Central memory CD8-positive, alpha-beta T cell (primary cell): Measurements from ENCODE around the gene EFNA1.

Experiments used
- ATAC-seq: fragments of 150-1000 bp; cut with Tn5 transposase; replicated peaks from 2 replicates; pipeline ENCODE4 v1.10.0; 2022; ENCODE audit warnings: mild to moderate bottlenecking, moderate FRiP score, moderate number of reproducible peaks; ENCODE audit not compliant: poor library complexity, severe bottlenecking; ENCODE audit errors: extremely low read depth
- DNase-seq, 2 donors: peaks; one replicate each; pipeline ENCODE4 v3.0.0; 2021; ENCODE audit warnings: low spot score in 2 of 2
- H3K27ac Mint-ChIP-seq: one replicate; pipeline ENCODE4 v1.8.0; 2022; ENCODE audit warnings: low read depth, mild to moderate bottlenecking, moderate library complexity, mixed read lengths
- H3K27me3 Mint-ChIP-seq: one replicate; pipeline ENCODE4 v1.8.0; 2022; ENCODE audit warnings: mixed read lengths
- H3K36me3 Mint-ChIP-seq: one replicate; pipeline ENCODE4 v1.8.0; 2022; ENCODE audit warnings: mild to moderate bottlenecking, moderate library complexity, mixed read lengths; ENCODE audit not compliant: insufficient read depth
- H3K4me1 Mint-ChIP-seq: one replicate; pipeline ENCODE4 v1.8.0; 2022; ENCODE audit warnings: mixed read lengths
- H3K4me3 Mint-ChIP-seq: one replicate; pipeline ENCODE4 v1.8.0; 2022; ENCODE audit warnings: mild to moderate bottlenecking, moderate library complexity, mixed read lengths
- H3K9me3 Mint-ChIP-seq: one replicate; pipeline ENCODE4 v1.8.0; 2022; ENCODE audit warnings: mixed read lengths

The EFNA1 gene

DNA sequence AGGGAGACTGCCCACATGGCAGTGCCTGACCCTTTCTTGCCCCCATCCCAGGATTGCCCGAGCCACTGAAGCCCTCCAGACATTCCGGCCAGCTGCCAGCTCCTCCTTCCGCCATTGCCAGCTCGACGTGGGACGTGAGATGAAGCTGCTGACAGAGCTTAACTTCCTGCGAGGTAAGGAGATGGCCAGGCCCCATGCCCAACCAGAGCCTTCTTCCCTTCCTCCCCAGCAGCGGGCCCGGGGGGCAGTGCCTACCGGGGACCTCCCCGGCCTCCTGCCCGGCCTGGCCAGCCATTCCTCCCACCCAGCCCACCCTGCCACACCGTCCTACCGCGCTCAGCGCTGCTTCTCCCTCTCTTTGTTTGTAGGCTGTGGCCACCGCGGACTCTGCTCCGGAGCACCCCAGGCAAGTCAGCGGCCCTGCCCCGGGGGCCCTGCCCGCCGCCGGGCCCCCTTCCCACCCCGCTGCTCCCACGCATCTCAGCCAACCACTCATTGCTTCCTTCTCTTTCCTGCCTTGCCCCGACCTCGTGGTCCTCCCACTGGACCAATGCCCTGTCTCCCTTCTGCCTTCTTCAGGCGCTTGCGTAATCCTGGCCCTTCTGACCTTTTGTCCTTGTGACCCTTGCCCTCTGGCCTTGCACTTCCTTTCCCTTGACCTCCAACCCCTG lies 50.9 kb downstream of the EFNA1 start:
- no peak overlapping the region for H3K4me3 Mint-ChIP-seq
- no peak overlapping the region for H3K27ac Mint-ChIP-seq
- peaks cover 27% of the 10 kb centered on the region for H3K4me1 Mint-ChIP-seq
- peaks cover 21% of the 10 kb centered on the region for H3K36me3 Mint-ChIP-seq
- DNase-seq (no peak), ATAC-seq (no peak)
- no peaks in the 10 kb centered on the region for H3K9me3 Mint-ChIP-seq
- H3K27me3 Mint-ChIP-seq: no peaks in the 10 kb centered on the region

DNA sequence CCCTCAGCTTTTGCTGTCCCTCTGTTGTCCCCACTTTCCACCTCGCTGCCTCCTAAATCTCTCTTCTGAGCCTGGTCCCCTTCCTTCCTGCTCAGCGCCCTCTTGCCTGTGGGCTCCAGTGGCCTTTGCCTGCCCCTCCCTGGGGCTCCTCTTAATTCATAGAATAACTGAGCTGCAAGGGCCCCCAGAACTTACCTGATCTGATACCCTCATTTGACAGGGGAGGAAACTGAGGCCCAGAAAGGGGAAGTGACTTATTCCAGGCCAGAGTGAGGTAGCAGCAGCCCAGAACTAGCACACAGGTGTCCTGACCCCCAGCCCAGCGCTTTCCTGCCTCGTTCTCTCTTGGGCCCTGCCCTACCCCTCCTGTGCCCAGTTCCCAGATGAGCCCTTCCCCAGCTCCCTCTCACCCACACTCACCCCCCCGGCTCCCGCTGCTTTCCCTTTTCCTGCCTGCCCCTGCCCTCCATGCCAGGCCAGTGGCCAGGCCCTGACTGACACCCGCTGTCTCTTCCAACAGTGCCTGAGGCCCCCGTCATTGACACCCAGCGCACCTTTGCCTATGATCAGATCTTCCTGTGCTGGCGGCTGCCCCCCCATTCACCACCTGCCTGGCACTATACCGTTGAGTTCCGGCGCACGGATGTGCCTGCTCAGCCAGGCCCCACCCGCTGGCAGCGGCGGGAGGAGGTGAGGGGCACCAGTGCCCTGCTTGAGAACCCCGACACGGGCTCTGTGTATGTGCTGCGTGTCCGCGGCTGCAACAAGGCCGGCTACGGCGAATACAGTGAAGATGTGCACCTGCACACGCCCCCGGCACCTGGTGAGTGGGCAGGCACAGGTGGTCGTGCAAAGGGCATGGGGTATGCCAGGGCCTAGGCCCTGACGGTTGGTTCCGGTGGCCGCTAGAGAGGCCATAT lies 51.7 kb downstream of the EFNA1 start:
- H3K27me3 Mint-ChIP-seq: no peaks in the 10 kb centered on the region
- H3K27ac Mint-ChIP-seq: no peak overlapping the region
- peaks cover 19% of the 10 kb centered on the region for H3K4me1 Mint-ChIP-seq
- H3K36me3 Mint-ChIP-seq: peaks cover 17% of the 10 kb centered on the region
- DNase-seq (no peak), ATAC-seq (no peak)
- H3K9me3 Mint-ChIP-seq: no peaks in the 10 kb centered on the region
- H3K4me3 Mint-ChIP-seq: no peak overlapping the region

DNA sequence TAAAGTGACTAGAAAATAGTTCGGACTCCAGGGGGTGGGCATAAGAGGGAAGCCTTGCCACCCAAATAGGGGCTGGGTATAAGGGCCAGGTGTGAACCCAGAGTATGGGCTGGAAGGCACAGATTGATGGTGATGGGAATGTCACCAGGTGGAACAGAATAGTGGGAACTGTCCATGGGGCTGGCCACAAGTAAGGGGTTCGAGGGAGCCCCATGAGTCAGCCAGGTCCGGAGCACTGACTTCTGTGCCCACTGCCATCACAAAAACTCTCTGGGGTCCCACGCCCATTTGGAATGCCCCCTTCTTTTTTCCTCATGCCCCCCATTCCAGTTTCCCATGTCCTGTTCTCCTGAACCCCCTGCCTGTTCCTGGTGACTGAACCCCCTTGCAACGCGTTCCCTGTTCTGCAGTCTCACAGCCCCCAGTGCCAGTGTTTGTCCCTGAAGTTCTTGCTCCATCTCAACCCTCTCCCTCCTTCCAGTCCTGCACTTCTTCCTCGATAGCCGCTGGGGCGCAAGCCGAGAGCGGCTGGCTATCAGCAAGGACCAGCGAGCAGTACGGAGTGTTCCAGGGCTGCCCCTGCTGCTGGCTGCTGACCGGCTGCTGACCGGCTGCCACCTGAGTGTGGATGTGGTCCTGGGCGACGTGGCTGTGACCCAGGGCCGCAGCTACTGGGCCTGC lies 53.8 kb downstream of the EFNA1 start:
- no peaks in the 10 kb centered on the region for H3K27me3 Mint-ChIP-seq
- no peak overlapping the region for H3K4me3 Mint-ChIP-seq
- peaks cover 12% of the 10 kb centered on the region for H3K4me1 Mint-ChIP-seq
- H3K27ac Mint-ChIP-seq: no peak overlapping the region
- H3K36me3 Mint-ChIP-seq: peaks cover 16% of the 10 kb centered on the region
- ATAC-seq (no peak), DNase-seq (no peak)
- H3K9me3 Mint-ChIP-seq: no peaks in the 10 kb centered on the region

DNA sequence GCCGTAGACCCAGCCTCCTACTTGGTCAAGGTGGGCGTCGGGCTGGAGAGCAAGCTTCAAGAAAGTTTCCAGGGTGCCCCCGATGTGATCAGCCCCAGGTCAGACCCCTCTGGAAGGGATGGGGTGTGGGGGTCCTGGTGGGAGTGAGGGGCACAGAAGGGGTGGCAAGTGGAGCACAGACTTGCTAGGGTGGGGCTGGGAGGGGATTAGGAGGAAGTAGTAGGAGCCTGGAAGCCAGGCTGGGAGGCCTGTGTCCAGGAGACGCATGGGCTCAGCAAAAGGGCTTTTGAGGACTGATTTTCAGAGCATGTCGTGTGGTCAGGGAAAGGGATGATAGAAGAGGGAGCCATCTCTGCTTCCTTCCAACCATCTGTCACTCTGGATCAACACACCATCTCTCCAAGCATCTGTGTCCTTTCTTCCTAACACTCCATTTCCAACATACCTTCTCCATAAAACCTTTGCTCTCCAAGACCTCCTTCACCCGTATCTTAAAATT lies 54.4 kb downstream of the EFNA1 start:
- Mint-ChIP-seq H3K36me3 (peaks cover 15% of the 10 kb centered on the region), H3K4me1 (peaks cover 6% of the 10 kb centered on the region), H3K27ac (no peak overlapping the region), H3K27me3 (no peaks in the 10 kb centered on the region), H3K4me3 (no peak overlapping the region), H3K9me3 (no peaks in the 10 kb centered on the region)
- ATAC-seq (no peak), DNase-seq (no peak)

DNA sequence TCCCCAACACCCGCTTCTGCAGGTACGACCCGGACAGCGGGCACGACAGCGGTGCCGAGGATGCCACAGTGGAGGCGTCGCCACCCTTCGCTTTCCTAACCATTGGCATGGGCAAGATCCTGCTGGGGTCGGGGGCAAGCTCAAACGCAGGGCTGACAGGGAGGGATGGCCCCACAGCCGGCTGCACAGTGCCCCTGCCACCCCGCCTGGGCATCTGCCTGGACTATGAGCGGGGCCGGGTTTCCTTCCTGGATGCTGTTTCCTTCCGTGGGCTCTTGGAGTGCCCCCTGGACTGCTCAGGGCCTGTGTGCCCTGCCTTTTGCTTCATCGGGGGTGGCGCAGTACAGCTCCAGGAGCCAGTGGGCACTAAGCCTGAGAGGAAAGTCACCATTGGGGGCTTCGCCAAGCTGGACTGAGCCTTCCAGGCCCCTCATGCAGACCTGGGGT lies 56.1 kb downstream of the EFNA1 start:
- H3K4me1 Mint-ChIP-seq: peaks cover 12% of the 10 kb centered on the region
- peaks cover 14% of the 10 kb centered on the region for H3K36me3 Mint-ChIP-seq
- no peak overlapping the region for H3K27ac Mint-ChIP-seq
- no peak for DNase-seq
- H3K4me3 Mint-ChIP-seq: no peak overlapping the region
- H3K9me3 Mint-ChIP-seq: no peaks in the 10 kb centered on the region
- no peaks in the 10 kb centered on the region for H3K27me3 Mint-ChIP-seq
- ATAC-seq: no peak

DNA sequence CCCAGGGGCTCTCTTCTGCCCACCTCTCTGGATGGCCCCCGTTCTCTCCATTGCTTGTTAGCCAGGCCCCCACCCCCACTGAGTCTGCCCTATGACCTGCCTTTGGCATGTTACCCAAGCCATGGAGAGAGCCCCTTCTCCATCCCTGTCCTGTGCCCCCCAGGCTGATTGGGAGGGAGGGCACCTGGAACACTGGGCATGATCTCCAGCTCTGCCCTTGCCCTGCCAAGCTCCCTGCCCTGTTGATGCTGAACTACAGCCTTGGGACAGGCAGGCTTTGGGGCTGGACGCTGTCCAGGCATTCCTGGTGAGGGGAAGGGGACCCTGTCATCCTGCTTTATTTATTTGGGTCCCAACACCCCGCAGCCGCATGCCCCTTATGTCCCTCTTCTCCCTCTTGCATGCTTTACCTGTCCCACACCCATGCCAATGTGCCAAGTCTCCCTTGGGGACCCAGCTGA lies 56.7 kb downstream of the EFNA1 start:
- H3K4me1 Mint-ChIP-seq: peaks cover 12% of the 10 kb centered on the region
- no peak overlapping the region for H3K27ac Mint-ChIP-seq
- ATAC-seq (no peak), DNase-seq (no peak)
- H3K9me3 Mint-ChIP-seq: no peaks in the 10 kb centered on the region
- no peaks in the 10 kb centered on the region for H3K27me3 Mint-ChIP-seq
- peaks cover 10% of the 10 kb centered on the region for H3K36me3 Mint-ChIP-seq
- H3K4me3 Mint-ChIP-seq: no peak overlapping the region
